Liver (tissue), 9 donors: Measurements from ENCODE around the gene ATAD5. TPM values are rescaled to one million over a fixed set of nuclear protein-coding genes. Genes with fewer than 3 reads are reported as not detected.

ENCODE experiments used
- DNase-seq: peaks from one replicate; pipeline ENCODE4 v3.0.0-alpha.2; 2017; ENCODE audit warnings: low spot score
- H3K27ac ChIP-seq, 2 donors: one replicate each; pipeline ENCODE4 v1.7.0; 2013; ENCODE audit warnings: inconsistent platforms in 2 of 2, low read length in 2 of 2, control low read depth in 1 of 2, low read depth in 1 of 2, mild to moderate bottlenecking in 1 of 2
- H3K27me3 ChIP-seq, 4 donors: one replicate each; pipeline versions ENCODE4 v1.6.1 to v1.7.0; 2013; ENCODE audit warnings: low read length in 3 of 4, inconsistent platforms in 1 of 4, mild to moderate bottlenecking in 1 of 4, moderate library complexity in 1 of 4; ENCODE audit not compliant: control insufficient read depth in 4 of 4, insufficient read depth in 4 of 4
- H3K36me3 ChIP-seq, 4 donors: one replicate each; pipeline versions ENCODE4 v1.6.1 to v1.7.0; 2013; ENCODE audit warnings: low read length in 3 of 4, mild to moderate bottlenecking in 3 of 4, low read depth in 1 of 4, moderate library complexity in 1 of 4; ENCODE audit not compliant: control insufficient read depth in 4 of 4, insufficient read depth in 3 of 4
- H3K4me1 ChIP-seq, 4 donors: one replicate each; pipeline versions ENCODE4 v1.6.1 to v1.7.0; 2013; ENCODE audit warnings: low read length in 3 of 4, mild to moderate bottlenecking in 3 of 4, moderate library complexity in 1 of 4; ENCODE audit not compliant: control insufficient read depth in 4 of 4, insufficient read depth in 4 of 4
- H3K4me3 ChIP-seq, 3 donors: one replicate each; pipeline versions ENCODE4 v1.6.1 to v1.7.0; 2013; ENCODE audit warnings: low read length in 3 of 3, control low read depth in 1 of 3, low read depth in 1 of 3, mild to moderate bottlenecking in 1 of 3
- H3K9ac ChIP-seq, 2 donors: one replicate each; pipeline ENCODE4 v1.7.0; 2013; ENCODE audit warnings: low read length in 2 of 2, mild to moderate bottlenecking in 2 of 2, moderate library complexity in 2 of 2, control low read depth in 1 of 2, low read depth in 1 of 2
- H3K9me3 ChIP-seq, 4 donors: one replicate each; pipeline versions ENCODE4 v1.6.1 to v1.7.0; 2013; ENCODE audit warnings: low read length in 3 of 4; ENCODE audit not compliant: control insufficient read depth in 4 of 4
- EGR1 ChIP-seq, 2 donors: IDR thresholded peaks; 2 replicates each; pipeline ENCODE4 v1.6.1; 2016 to 2018; ENCODE audit warnings: antibody characterized with exemption in 2 of 2, low read depth in 2 of 2
- FOXA1 ChIP-seq: IDR thresholded peaks from 2 replicates; pipeline ENCODE4 v1.6.1; 2016; ENCODE audit warnings: antibody characterized with exemption
- FOXA2 ChIP-seq: IDR thresholded peaks from 2 replicates; pipeline ENCODE4 v1.6.1; 2016; ENCODE audit warnings: antibody characterized with exemption
- GABPA ChIP-seq, 2 donors: IDR thresholded peaks in 1 of 2; conservative IDR thresholded peaks in 1 of 2; 2 replicates each; pipeline ENCODE4 v1.6.1; 2016; ENCODE audit warnings: antibody characterized with exemption in 2 of 2, mild to moderate bottlenecking in 1 of 2, moderate library complexity in 1 of 2
- HNF4G ChIP-seq: IDR thresholded peaks from 2 replicates; pipeline ENCODE4 v1.6.1; 2016; ENCODE audit warnings: antibody characterized with exemption
- JUND ChIP-seq, 2 donors: IDR thresholded peaks; 2 replicates each; pipeline ENCODE4 v1.6.1; 2016; ENCODE audit warnings: antibody characterized with exemption in 2 of 2
- NR2F2 ChIP-seq: IDR thresholded peaks from 2 replicates; pipeline ENCODE4 v1.6.1; 2016; ENCODE audit warnings: antibody characterized with exemption
- RAD21 ChIP-seq, 2 donors: IDR thresholded peaks; 2 replicates each; pipeline ENCODE4 v1.6.1; 2016; ENCODE audit warnings: antibody characterized with exemption in 2 of 2, mild to moderate bottlenecking in 2 of 2
- RXRA ChIP-seq, 2 donors: IDR thresholded peaks; 2 replicates each; pipeline ENCODE4 v1.6.1; 2017 to 2018; ENCODE audit warnings: antibody characterized with exemption in 2 of 2, mild to moderate bottlenecking in 1 of 2
- SP1 ChIP-seq: IDR thresholded peaks from 2 replicates; pipeline ENCODE4 v1.6.1; 2018; ENCODE audit warnings: antibody characterized with exemption, mild to moderate bottlenecking
- TAF1 ChIP-seq: conservative IDR thresholded peaks from 2 replicates; pipeline ENCODE4 v1.6.1; 2016; ENCODE audit warnings: antibody characterized with exemption, mild to moderate bottlenecking
- YY1 ChIP-seq: IDR thresholded peaks from 2 replicates; pipeline ENCODE4 v1.6.1; 2016; ENCODE audit warnings: antibody characterized with exemption, mild to moderate bottlenecking
- WGBS: extraction: QIAGEN DNeasy Blood & Tissue Kit; methylation state at CpG from one replicate; pipeline ENCODE4 v1.1.7; 2013; 5-methylcytosine and 5-hydroxymethylcytosine counted together
- polyA plus RNA-seq, 2 donors: library from polyadenylated mRNA; stranded (reverse) in 1 of 2; unstranded in 1 of 2; fragments of 200-250 nt in 1 of 2; fragments of >200 nt in 1 of 2; fragmentation: Nextera tagmentation in 1 of 2; extraction: Ambion mirVana in 1 of 2; gene quantifications; one replicate each; pipeline versions ENCODE4 v1.2.1 to v1.2.3, GENCODE V29; 2013 to 2015
- total RNA-seq, 2 donors: library from RNA; depleted of rRNA; stranded (reverse); fragments of >200 nt; gene quantifications; one replicate each; pipeline ENCODE4 v1.2.3, GENCODE V29; 2014
- TF ChIP-seq, protein P1 (sequence below): fragments of 150-350 bp; IDR thresholded peaks from 2 replicates; pipeline ENCODE4 v1.5.1; 2017; ENCODE audit warnings: improper control_type of control experiment, low read depth, low read length; ENCODE audit not compliant: missing input control
- TF ChIP-seq, protein P2 (sequence below): IDR thresholded peaks from 2 replicates; pipeline ENCODE4 v1.6.1; 2016; ENCODE audit warnings: antibody characterized with exemption, mild to moderate bottlenecking
- TF ChIP-seq, protein P3 (sequence below): IDR thresholded peaks from 2 replicates; pipeline ENCODE4 v1.6.1; 2016; ENCODE audit warnings: antibody characterized with exemption
- TF ChIP-seq, protein P4 (sequence below): IDR thresholded peaks from 2 replicates; pipeline ENCODE4 v1.6.1; 2016; ENCODE audit warnings: antibody characterized with exemption
- TF ChIP-seq, protein P5 (sequence below): IDR thresholded peaks from 2 replicates; pipeline ENCODE4 v1.6.1; 2016; ENCODE audit warnings: antibody characterized with exemption
- donor health status: healthy.
- donor health status: healthy.
- donor health status: healthy.
- donor health status: healthy.
- donor health status: healthy.

The ATAD5 gene
- total and polyA plus RNA-seq, 4 donors: 0.15 to 10.6 (median 0.52) TPM

DNA sequence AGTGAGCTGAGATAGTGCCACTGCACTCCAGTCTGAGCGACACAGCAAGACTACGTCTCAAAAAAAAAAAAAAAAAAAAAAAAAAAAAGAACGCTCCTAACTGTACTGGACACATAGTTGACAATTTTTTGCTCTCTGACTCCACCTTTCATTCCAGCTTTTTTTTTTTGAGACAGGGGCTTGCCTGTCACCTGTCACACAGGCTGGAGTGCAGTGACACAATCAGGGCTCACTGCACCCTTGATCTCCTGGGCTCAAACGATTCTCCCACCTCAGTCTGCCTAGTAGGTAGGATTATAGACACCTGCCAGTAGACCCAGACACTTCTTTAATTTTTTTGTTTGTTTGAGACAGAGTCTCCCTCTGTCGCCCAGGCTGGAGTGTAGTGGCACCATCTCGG lies 4.7 kb upstream of the ATAD5 start:
- H3K9me3 ChIP-seq: no peaks in the 10 kb centered on the region
- no peak overlapping the region for H3K4me3 ChIP-seq
- no peak overlapping the region for H3K27ac ChIP-seq
- H3K36me3 ChIP-seq: no peaks in the 10 kb centered on the region
- TF ChIP-seq GABPA (IDR thresholded peaks at IDR 0.05 in 1 of 2, conservative IDR thresholded peaks at IDR 0.05 in 1 of 2): no peak
- no peaks in the 10 kb centered on the region for H3K27me3 ChIP-seq
- 85% methylated on average over 6 of the region's 6 CpGs for WGBS
- no peak overlapping the region for H3K9ac ChIP-seq
- DNase-seq: no peak
- peaks cover 6 to 19% (median 8%) of the 10 kb centered on the region in 4 donors for H3K4me1 ChIP-seq

DNA sequence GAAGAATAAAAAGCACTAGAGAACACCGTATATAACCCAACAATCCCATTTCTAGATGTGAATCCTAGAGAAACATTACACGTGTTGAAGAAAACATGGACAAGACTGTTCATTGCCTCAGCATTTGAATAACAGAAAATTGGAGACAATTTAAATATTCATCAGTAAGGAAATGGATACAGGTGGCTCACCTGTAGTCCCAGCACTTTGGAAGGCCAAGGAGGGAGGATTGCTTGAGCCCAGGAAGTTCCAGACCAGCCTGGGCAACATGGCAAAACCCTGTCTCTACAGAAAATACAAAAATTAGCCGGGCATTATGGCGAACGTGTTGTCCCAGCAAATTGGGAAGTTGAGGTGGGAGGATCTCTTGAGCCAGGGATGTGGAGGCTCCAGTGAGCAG lies 2.7 kb upstream of the ATAD5 start:
- no peaks in the 10 kb centered on the region for H3K27me3 ChIP-seq
- peaks cover 5 to 19% (median 12%) of the 10 kb centered on the region in 4 donors for H3K4me1 ChIP-seq
- H3K9ac ChIP-seq: no peak overlapping the region
- H3K4me3 ChIP-seq: no peak overlapping the region
- H3K36me3 ChIP-seq: no peaks in the 10 kb centered on the region
- TF ChIP-seq, protein P1, sequence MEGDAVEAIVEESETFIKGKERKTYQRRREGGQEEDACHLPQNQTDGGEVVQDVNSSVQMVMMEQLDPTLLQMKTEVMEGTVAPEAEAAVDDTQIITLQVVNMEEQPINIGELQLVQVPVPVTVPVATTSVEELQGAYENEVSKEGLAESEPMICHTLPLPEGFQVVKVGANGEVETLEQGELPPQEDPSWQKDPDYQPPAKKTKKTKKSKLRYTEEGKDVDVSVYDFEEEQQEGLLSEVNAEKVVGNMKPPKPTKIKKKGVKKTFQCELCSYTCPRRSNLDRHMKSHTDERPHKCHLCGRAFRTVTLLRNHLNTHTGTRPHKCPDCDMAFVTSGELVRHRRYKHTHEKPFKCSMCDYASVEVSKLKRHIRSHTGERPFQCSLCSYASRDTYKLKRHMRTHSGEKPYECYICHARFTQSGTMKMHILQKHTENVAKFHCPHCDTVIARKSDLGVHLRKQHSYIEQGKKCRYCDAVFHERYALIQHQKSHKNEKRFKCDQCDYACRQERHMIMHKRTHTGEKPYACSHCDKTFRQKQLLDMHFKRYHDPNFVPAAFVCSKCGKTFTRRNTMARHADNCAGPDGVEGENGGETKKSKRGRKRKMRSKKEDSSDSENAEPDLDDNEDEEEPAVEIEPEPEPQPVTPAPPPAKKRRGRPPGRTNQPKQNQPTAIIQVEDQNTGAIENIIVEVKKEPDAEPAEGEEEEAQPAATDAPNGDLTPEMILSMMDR: no peak
- no peak for TF ChIP-seq FOXA2
- TF ChIP-seq FOXA1: no peak
- no peak for TF ChIP-seq RAD21 (IDR thresholded peaks at IDR 0.05)
- TF ChIP-seq RXRA (IDR thresholded peaks at IDR 0.05): no peak
- TF ChIP-seq, protein P2, sequence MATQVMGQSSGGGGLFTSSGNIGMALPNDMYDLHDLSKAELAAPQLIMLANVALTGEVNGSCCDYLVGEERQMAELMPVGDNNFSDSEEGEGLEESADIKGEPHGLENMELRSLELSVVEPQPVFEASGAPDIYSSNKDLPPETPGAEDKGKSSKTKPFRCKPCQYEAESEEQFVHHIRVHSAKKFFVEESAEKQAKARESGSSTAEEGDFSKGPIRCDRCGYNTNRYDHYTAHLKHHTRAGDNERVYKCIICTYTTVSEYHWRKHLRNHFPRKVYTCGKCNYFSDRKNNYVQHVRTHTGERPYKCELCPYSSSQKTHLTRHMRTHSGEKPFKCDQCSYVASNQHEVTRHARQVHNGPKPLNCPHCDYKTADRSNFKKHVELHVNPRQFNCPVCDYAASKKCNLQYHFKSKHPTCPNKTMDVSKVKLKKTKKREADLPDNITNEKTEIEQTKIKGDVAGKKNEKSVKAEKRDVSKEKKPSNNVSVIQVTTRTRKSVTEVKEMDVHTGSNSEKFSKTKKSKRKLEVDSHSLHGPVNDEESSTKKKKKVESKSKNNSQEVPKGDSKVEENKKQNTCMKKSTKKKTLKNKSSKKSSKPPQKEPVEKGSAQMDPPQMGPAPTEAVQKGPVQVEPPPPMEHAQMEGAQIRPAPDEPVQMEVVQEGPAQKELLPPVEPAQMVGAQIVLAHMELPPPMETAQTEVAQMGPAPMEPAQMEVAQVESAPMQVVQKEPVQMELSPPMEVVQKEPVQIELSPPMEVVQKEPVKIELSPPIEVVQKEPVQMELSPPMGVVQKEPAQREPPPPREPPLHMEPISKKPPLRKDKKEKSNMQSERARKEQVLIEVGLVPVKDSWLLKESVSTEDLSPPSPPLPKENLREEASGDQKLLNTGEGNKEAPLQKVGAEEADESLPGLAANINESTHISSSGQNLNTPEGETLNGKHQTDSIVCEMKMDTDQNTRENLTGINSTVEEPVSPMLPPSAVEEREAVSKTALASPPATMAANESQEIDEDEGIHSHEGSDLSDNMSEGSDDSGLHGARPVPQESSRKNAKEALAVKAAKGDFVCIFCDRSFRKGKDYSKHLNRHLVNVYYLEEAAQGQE: no peak
- TF ChIP-seq, protein P3, sequence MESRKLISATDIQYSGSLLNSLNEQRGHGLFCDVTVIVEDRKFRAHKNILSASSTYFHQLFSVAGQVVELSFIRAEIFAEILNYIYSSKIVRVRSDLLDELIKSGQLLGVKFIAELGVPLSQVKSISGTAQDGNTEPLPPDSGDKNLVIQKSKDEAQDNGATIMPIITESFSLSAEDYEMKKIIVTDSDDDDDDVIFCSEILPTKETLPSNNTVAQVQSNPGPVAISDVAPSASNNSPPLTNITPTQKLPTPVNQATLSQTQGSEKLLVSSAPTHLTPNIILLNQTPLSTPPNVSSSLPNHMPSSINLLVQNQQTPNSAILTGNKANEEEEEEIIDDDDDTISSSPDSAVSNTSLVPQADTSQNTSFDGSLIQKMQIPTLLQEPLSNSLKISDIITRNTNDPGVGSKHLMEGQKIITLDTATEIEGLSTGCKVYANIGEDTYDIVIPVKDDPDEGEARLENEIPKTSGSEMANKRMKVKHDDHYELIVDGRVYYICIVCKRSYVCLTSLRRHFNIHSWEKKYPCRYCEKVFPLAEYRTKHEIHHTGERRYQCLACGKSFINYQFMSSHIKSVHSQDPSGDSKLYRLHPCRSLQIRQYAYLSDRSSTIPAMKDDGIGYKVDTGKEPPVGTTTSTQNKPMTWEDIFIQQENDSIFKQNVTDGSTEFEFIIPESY: no peak
- no peak for DNase-seq
- no peak overlapping the region for H3K27ac ChIP-seq
- no peaks in the 10 kb centered on the region for H3K9me3 ChIP-seq
- WGBS: 82% methylated on average over 5 of the region's 5 CpGs

DNA sequence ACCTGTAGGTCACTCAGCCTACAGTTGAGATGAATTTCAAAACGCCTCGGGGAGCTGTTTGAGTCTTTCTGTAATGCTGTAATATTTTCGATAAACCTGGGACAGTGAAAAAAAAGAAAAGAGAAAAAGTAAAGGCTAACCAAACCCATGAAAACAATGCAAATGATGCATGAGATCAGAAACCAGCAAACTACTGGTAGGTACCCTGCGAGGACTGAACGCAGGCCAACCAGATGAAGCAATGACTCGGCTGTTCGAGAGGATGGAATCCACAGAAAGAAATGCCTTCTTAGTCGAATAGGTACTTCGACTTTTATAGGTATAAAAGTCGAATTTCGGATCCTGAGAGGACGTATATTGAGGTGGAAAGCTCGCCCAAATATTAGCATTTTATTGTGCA lies 509 bp upstream of the ATAD5 start:
- Histone ChIP-seq H3K9me3 (no peaks in the 10 kb centered on the region), H3K36me3 (no peaks in the 10 kb centered on the region), H3K27ac (no peak overlapping the region), H3K4me1 (peaks cover 5 to 15% (median 12%) of the 10 kb centered on the region in 4 donors), H3K27me3 (no peaks in the 10 kb centered on the region), H3K9ac (peak overlapping the region; percentile 30 to 66), H3K4me3 (peak overlapping the region; percentile 11 to 95 (median 80))
- no peak for DNase-seq
- WGBS: 31% methylated on average over 13 of the region's 13 CpGs
- no peak for TF ChIP-seq TAF1
- TF ChIP-seq NR2F2: no peak
- no peak for TF ChIP-seq RXRA (IDR thresholded peaks at IDR 0.05)
- no peak for TF ChIP-seq SP1
- TF ChIP-seq RAD21 (IDR thresholded peaks at IDR 0.05): no peak
- no peak for TF ChIP-seq EGR1 (IDR thresholded peaks at IDR 0.05; ENCODE audit: low read depth in 2 of 2)
- no peak for TF ChIP-seq JUND (IDR thresholded peaks at IDR 0.05)
- TF ChIP-seq, protein P4, sequence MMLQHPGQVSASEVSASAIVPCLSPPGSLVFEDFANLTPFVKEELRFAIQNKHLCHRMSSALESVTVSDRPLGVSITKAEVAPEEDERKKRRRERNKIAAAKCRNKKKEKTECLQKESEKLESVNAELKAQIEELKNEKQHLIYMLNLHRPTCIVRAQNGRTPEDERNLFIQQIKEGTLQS: no peak
- no peak for TF ChIP-seq GABPA (IDR thresholded peaks at IDR 0.05 in 1 of 2, conservative IDR thresholded peaks at IDR 0.05 in 1 of 2)
- TF ChIP-seq HNF4G: no peak
- no peak for TF ChIP-seq FOXA1
- TF ChIP-seq, protein P5, sequence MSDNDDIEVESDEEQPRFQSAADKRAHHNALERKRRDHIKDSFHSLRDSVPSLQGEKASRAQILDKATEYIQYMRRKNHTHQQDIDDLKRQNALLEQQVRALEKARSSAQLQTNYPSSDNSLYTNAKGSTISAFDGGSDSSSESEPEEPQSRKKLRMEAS: no peak
- TF ChIP-seq YY1: no peak
- TF ChIP-seq, protein P3: no peak
